Measurements from ENCODE around the gene SYCP2. TPM values are rescaled to one million over a fixed set of nuclear protein-coding genes. Genes with fewer than 3 reads are reported as not detected.

SYCP2 gene
- polyA plus RNA-seq, 1 donor = 10.7 TPM

GRCh38 chr20:59836767-59837166 lies 96.7 kb downstream of the SYCP2 start:
- no peak for DNase-seq

GRCh38 chr20:59835448-59836395 lies 97.7 kb downstream of the SYCP2 start:
- DNase-seq = peak; percentile 74

- DNase-seq = peak; percentile 22
Measured at GRCh38 chr20:59835057-59835447, 98.4 kb downstream of the SYCP2 start.

- DNase-seq = no peak
Measured at GRCh38 chr20:59832406-59833363, 100.8 kb downstream of the SYCP2 start.

- DNase-seq = no peak
Measured at GRCh38 chr20:59831916-59832270, 101.5 kb downstream of the SYCP2 start.

- no peak for DNase-seq
Measured at GRCh38 chr20:59831024-59831915, 102.2 kb downstream of the SYCP2 start.

GRCh38 chr20:59830665-59831023 lies 102.8 kb downstream of the SYCP2 start:
- DNase-seq = no peak

- no peak for DNase-seq
Measured at GRCh38 chr20:59829786-59830664, 103.4 kb downstream of the SYCP2 start.

- no peak for DNase-seq
Measured at GRCh38 chr20:59829054-59829785, 104.2 kb downstream of the SYCP2 start.

GRCh38 chr20:59828125-59829053 lies 105.0 kb downstream of the SYCP2 start:
- DNase-seq = no peak

- DNase-seq = no peak
Measured at GRCh38 chr20:59827138-59828056, 106.0 kb downstream of the SYCP2 start.

GRCh38 chr20:59825944-59826759 lies 107.3 kb downstream of the SYCP2 start:
- no peak for DNase-seq

- DNase-seq = no peak
Measured at GRCh38 chr20:59825563-59825920, 107.9 kb downstream of the SYCP2 start.

- DNase-seq = no peak
Measured at GRCh38 chr20:59824711-59825562, 108.5 kb downstream of the SYCP2 start.

GRCh38 chr20:59823491-59824259 lies 109.8 kb downstream of the SYCP2 start:
- no peak for DNase-seq
